GM23248 (cell line): Measurements from ENCODE around the gene ZFAND3. TPM values are rescaled to one million over a fixed set of nuclear protein-coding genes. Genes with fewer than 3 reads are reported as not detected.

Experiments
- DNase-seq: peaks from one replicate; pipeline ENCODE4 v3.0.0-alpha.2; 2015
- H2AFZ ChIP-seq: fragments of 200-600 bp; sonication (generic); 2 replicates; pipeline ENCODE4 v1.6.1; 2016; ENCODE audit warnings: antibody characterized with exemption
- H3F3A ChIP-seq: fragments of 200-600 bp; sonication (generic); 2 replicates; pipeline ENCODE4 v1.6.1; 2016; ENCODE audit warnings: mild to moderate bottlenecking, antibody characterized with exemption, mixed run types; ENCODE audit not compliant: insufficient read depth
- H3K27ac ChIP-seq: fragments of 200-600 bp; sonication (generic); 2 replicates; pipeline ENCODE4 v1.5.1; 2016; ENCODE audit warnings: mild to moderate bottlenecking
- H3K27me3 ChIP-seq: fragments of 200-600 bp; sonication (generic); replicated peaks from 2 replicates; pipeline ENCODE4 v1.6.1; 2016; ENCODE audit warnings: mild to moderate bottlenecking; ENCODE audit not compliant: insufficient read depth
- H3K36me3 ChIP-seq: fragments of 200-600 bp; sonication (generic); 2 replicates; pipeline ENCODE4 v1.6.1; 2016; ENCODE audit warnings: low read depth, mild to moderate bottlenecking
- H3K4me1 ChIP-seq: fragments of 200-600 bp; sonication (generic); 2 replicates; pipeline ENCODE4 v1.6.1; 2016; ENCODE audit warnings: mild to moderate bottlenecking; ENCODE audit not compliant: insufficient read depth
- H3K4me2 ChIP-seq: fragments of 200-600 bp; sonication (generic); one replicate; pipeline ENCODE4 v1.6.1; 2016; ENCODE audit warnings: mild to moderate bottlenecking; ENCODE audit not compliant: unreplicated experiment
- H3K4me3 ChIP-seq: fragments of 200-600 bp; sonication (generic); 2 replicates; pipeline ENCODE4 v1.5.1; 2016; ENCODE audit warnings: mild to moderate bottlenecking
- H3K79me2 ChIP-seq: fragments of 200-600 bp; sonication (generic); 2 replicates; pipeline ENCODE4 v1.6.1; 2016; ENCODE audit warnings: mild to moderate bottlenecking; ENCODE audit not compliant: insufficient read depth
- H3K9ac ChIP-seq: fragments of 200-600 bp; sonication (generic); 2 replicates; pipeline ENCODE4 v1.6.1; 2016; ENCODE audit warnings: mild to moderate bottlenecking
- H3K9me2 ChIP-seq: fragments of 200-600 bp; sonication (generic); 2 replicates; pipeline ENCODE4 v1.6.1; 2016; ENCODE audit warnings: mixed run types, mild to moderate bottlenecking, moderate library complexity; ENCODE audit not compliant: insufficient read depth
- H3K9me3 ChIP-seq: fragments of 200-600 bp; sonication (generic); one replicate; pipeline ENCODE4 v1.6.1; 2017; ENCODE audit warnings: low read depth
- H4K20me1 ChIP-seq: fragments of 200-600 bp; sonication (generic); 2 replicates; pipeline ENCODE4 v1.6.0; 2016; ENCODE audit not compliant: insufficient read depth
- EZH2 ChIP-seq: fragments of 200-600 bp; sonication (generic); IDR thresholded peaks from 2 replicates; pipeline ENCODE4 v1.6.1; 2018; ENCODE audit warnings: antibody characterized with exemption, mild to moderate bottlenecking; ENCODE audit not compliant: insufficient read depth, poor library complexity, severe bottlenecking
- EZH2phosphoT487 ChIP-seq: fragments of 200-600 bp; sonication (generic); IDR thresholded peaks from 2 replicates; pipeline ENCODE4 v1.6.1; 2018; ENCODE audit warnings: antibody characterized with exemption, moderate library complexity, mild to moderate bottlenecking, low read depth; ENCODE audit not compliant: insufficient read depth
- WGBS, 2 experiments: methylation state at CpG; one replicate each; pipeline ENCODE4 v1.1.6; 2015 to 2017; ENCODE audit warnings: low lambda C conversion rate in 2 of 2, low coverage in 1 of 2; ENCODE audit errors: missing lambda C conversion rate in 2 of 2; 5-methylcytosine and 5-hydroxymethylcytosine counted together
- in situ Hi-C: fragments of 300-500 bp; cut with MboI; formaldehyde crosslinking; loops from 2 replicates; pipeline ENCODE4 v1.15.0; 2020
- polyA plus RNA-seq: library from polyadenylated mRNA; unstranded; fragments of >200 nt; fragmentation: Nextera tagmentation; extraction: Ambion mirVana; gene quantifications from 2 replicates; pipeline ENCODE4 v1.2.1, GENCODE V29; 2016
- total RNA-seq: library from RNA; depleted of rRNA; stranded (reverse); fragments of >200 nt; shearing (Covaris generic); gene quantifications from 2 replicates; pipeline ENCODE4 v1.2.3, GENCODE V29; 2014

ZFAND3 gene
- total and polyA plus RNA-seq, 2 experiments from 2014 or later, result 27.5 to 40.0 TPM

GRCh38 chr6:38063973-38064372 lies 244.4 kb downstream of the ZFAND3 start:
- Histone ChIP-seq H3K9me3 (no peaks in the 10 kb centered on the region), H3K79me2 (peaks cover 93% of the 10 kb centered on the region), H3K27me3 (no peaks in the 10 kb centered on the region), H3K27ac (no peak overlapping the region), H4K20me1 (no peaks in the 10 kb centered on the region; the same call in 1 of the 2 replicates), H3K9ac (no peak overlapping the region), H3K4me2 (no peak overlapping the region), H3F3A (peaks cover under 1% of the 10 kb centered on the region), H3K36me3 (peaks cover 26% of the 10 kb centered on the region), H2AFZ (no peak overlapping the region), H3K4me3 (no peak overlapping the region), H3K4me1 (0 out of 2 replicates have a peak, but pooled peaks cover under 1% of the 10 kb centered on the region), H3K9me2 (peaks cover 3% of the 10 kb centered on the region; the same call in 1 of the 2 replicates)
- TF ChIP-seq EZH2phosphoT487 (no peak), EZH2 (no peak)
- in situ Hi-C loops, result no loop called here
- no peak for DNase-seq
- WGBS, 2 experiments, result 97 to 98% methylated on average over 3 of the region's 3 CpGs

GRCh38 chr6:38064431-38064830 lies 244.9 kb downstream of the ZFAND3 start:
- no peaks in the 10 kb centered on the region; the same call in 1 of the 2 replicates for H3F3A ChIP-seq
- H3K4me3 ChIP-seq, result no peak overlapping the region
- no peaks in the 10 kb centered on the region for H3K9me3 ChIP-seq
- H3K9me2 ChIP-seq, result peaks cover 3% of the 10 kb centered on the region; the same call in 1 of the 2 replicates
- in situ Hi-C loops, result no loop called here
- H3K4me2 ChIP-seq, result no peak overlapping the region
- H3K79me2 ChIP-seq, result peaks cover 93% of the 10 kb centered on the region
- no peak overlapping the region for H3K9ac ChIP-seq
- H3K4me1 ChIP-seq, result 0 out of 2 replicates have a peak, but pooled peaks cover 3% of the 10 kb centered on the region
- H4K20me1 ChIP-seq, result no peaks in the 10 kb centered on the region; the same call in 1 of the 2 replicates
- TF ChIP-seq EZH2, result no peak
- H3K36me3 ChIP-seq, result peaks cover 26% of the 10 kb centered on the region
- no peak overlapping the region for H3K27ac ChIP-seq
- 95 to 98% methylated on average over 2 of the region's 2 CpGs for WGBS, 2 experiments
- DNase-seq, result peak; percentile 27
- H3K27me3 ChIP-seq, result no peaks in the 10 kb centered on the region
- H2AFZ ChIP-seq, result no peak overlapping the region

GRCh38 chr6:38065734-38066305 lies 246.3 kb downstream of the ZFAND3 start:
- H3K4me1 ChIP-seq, result 0 out of 2 replicates have a peak, but pooled peaks cover 3% of the 10 kb centered on the region
- no peak overlapping the region for H3K4me3 ChIP-seq
- H3K27ac ChIP-seq, result no peak overlapping the region
- H3K9ac ChIP-seq, result no peak overlapping the region
- H3K79me2 ChIP-seq, result peaks cover 91% of the 10 kb centered on the region
- no peaks in the 10 kb centered on the region for H3F3A ChIP-seq
- no peak overlapping the region for H2AFZ ChIP-seq
- 96 to 97% methylated on average over 2 of the region's 2 CpGs for WGBS, 2 experiments
- H3K36me3 ChIP-seq, result peaks cover 26% of the 10 kb centered on the region
- no peak overlapping the region for H3K4me2 ChIP-seq
- DNase-seq, result no peak
- TF ChIP-seq EZH2 (no peak), EZH2phosphoT487 (no peak)
- peaks cover 3% of the 10 kb centered on the region; the same call in 1 of the 2 replicates for H3K9me2 ChIP-seq
- no peaks in the 10 kb centered on the region for H3K9me3 ChIP-seq
- H4K20me1 ChIP-seq, result no peaks in the 10 kb centered on the region; the same call in 1 of the 2 replicates
- H3K27me3 ChIP-seq, result no peaks in the 10 kb centered on the region
- in situ Hi-C loops, result no loop called here

GRCh38 chr6:38067263-38067980 lies 247.9 kb downstream of the ZFAND3 start:
- 77 to 79% methylated on average over 2 of the region's 2 CpGs for WGBS, 2 experiments
- H2AFZ ChIP-seq, result no peak overlapping the region
- H3K4me3 ChIP-seq, result no peak overlapping the region
- no peak for DNase-seq
- H3K9ac ChIP-seq, result no peak overlapping the region
- H3F3A ChIP-seq, result no peaks in the 10 kb centered on the region
- peaks cover 19% of the 10 kb centered on the region for H3K36me3 ChIP-seq
- H3K9me3 ChIP-seq, result no peaks in the 10 kb centered on the region
- no peaks in the 10 kb centered on the region for H3K27me3 ChIP-seq
- H4K20me1 ChIP-seq, result no peaks in the 10 kb centered on the region
- no peak overlapping the region for H3K27ac ChIP-seq
- H3K4me1 ChIP-seq, result 0 out of 2 replicates have a peak, but pooled peaks cover 3% of the 10 kb centered on the region
- H3K4me2 ChIP-seq, result no peak overlapping the region
- H3K79me2 ChIP-seq, result peaks cover 90% of the 10 kb centered on the region
- no peak for TF ChIP-seq EZH2phosphoT487
- H3K9me2 ChIP-seq, result peaks cover 3% of the 10 kb centered on the region; the same call in 1 of the 2 replicates
- in situ Hi-C loops, result no loop called here
